Tibial nerve (tissue), 4 donors: Measurements from ENCODE around the gene CFAP46. TPM values are rescaled to one million over a fixed set of nuclear protein-coding genes. Genes with fewer than 3 reads are reported as not detected.

Experiments used
- DNase-seq, 2 donors: peaks; one replicate each; pipeline ENCODE4 v3.0.0-alpha.2; 2019; ENCODE audit warnings: low spot score in 2 of 2
- H3K27ac ChIP-seq, 4 donors: fragments of 200-600 bp; sonication (generic) in 3 of 4; one replicate each; pipeline ENCODE4 v1.5.1; 2017 to 2019; ENCODE audit warnings: mild to moderate bottlenecking in 1 of 4
- H3K27me3 ChIP-seq, 2 donors: fragments of 200-600 bp; sonication (generic) in 1 of 2; one replicate each; pipeline versions ENCODE4 v1.5.1 to v1.6.0; 2017 to 2019
- H3K36me3 ChIP-seq, 3 donors: fragments of 200-600 bp; sonication (generic); one replicate each; pipeline ENCODE4 v1.5.1; 2018 to 2019
- H3K4me1 ChIP-seq, 4 donors: fragments of 200-600 bp; sonication (generic) in 3 of 4; one replicate each; pipeline ENCODE4 v1.5.1; 2017 to 2019
- H3K4me3 ChIP-seq, 4 donors: fragments of 200-600 bp; sonication (generic) in 3 of 4; one replicate each; pipeline ENCODE4 v1.5.1; 2017 to 2019; ENCODE audit warnings: mild to moderate bottlenecking in 1 of 4, moderate library complexity in 1 of 4
- H3K9me3 ChIP-seq, 4 donors: fragments of 200-600 bp; sonication (generic) in 3 of 4; one replicate each; pipeline ENCODE4 v1.5.1; 2017 to 2019
- EP300 ChIP-seq, 2 donors: sonication (generic); formaldehyde crosslinking; IDR thresholded peaks; one replicate each; pipeline ENCODE4 v1.6.1; 2017; ENCODE audit warnings: antibody characterized with exemption in 2 of 2, mild to moderate bottlenecking in 1 of 2
- POLR2A ChIP-seq, 2 donors: fragments of 450-650 bp; IDR thresholded peaks; one replicate each; pipeline ENCODE4 v1.6.1; 2017; ENCODE audit warnings: antibody characterized with exemption in 2 of 2, mild to moderate bottlenecking in 2 of 2, moderate library complexity in 2 of 2
- WGBS, 2 donors: methylation state at CpG; one replicate each; pipeline ENCODE4 v1.1.5; 2018; 5-methylcytosine and 5-hydroxymethylcytosine counted together
- total RNA-seq, 4 donors: library from RNA; depleted of rRNA; stranded (reverse); fragments of >200 nt; gene quantifications; one replicate each; pipeline ENCODE4 v1.1.0, GENCODE V29; 2016
- TF ChIP-seq, protein P1 (sequence below), 5 experiments: fragments of 200-600 bp in 3 of 5; fragments of 450-650 bp in 2 of 5; sonication (generic) in 3 of 5; IDR thresholded peaks; one replicate each; pipeline ENCODE4 v1.5.1; 2016 to 2019; ENCODE audit warnings: antibody characterized with exemption in 5 of 5, mild to moderate bottlenecking in 3 of 5, moderate library complexity in 2 of 5

CFAP46 gene
- total RNA-seq, 4 donors from 2014 or later, result 0.90 to 1.4 TPM; not detected in 2

DNA sequence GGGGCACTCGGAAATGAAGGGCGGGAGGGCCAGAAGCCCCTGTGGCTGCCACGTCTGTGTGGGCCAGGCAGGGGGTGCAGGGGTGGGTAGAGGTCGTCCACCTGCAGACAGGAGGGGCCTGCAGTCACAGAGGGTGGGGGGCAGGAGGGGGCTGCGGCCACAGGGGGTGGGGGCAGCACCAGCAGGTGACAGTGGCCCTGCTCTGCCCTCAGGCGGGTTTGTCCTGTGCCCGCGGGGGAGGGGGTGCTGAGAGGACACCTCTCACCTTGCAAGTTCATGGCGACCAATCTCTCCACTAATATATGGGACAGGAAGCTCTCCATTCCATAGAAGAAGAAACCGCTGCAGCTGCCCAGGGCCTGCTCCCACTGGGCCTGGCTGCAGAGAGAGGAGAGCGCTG, 129.8 kb downstream of the CFAP46 start:
- no peaks in the 10 kb centered on the region for H3K36me3 ChIP-seq
- WGBS, 2 donors, result 82 to 86% methylated on average over 4 to 9 of the region's 11 CpGs
- no peaks in the 10 kb centered on the region for H3K4me1 ChIP-seq
- H3K9me3 ChIP-seq, result no peaks in the 10 kb centered on the region
- H3K27ac ChIP-seq, result no peak overlapping the region
- DNase-seq, result no peak
- TF ChIP-seq POLR2A (IDR thresholded peaks at IDR 0.05) (no peak), EP300 (IDR thresholded peaks at IDR 0.05) (no peak)
- TF ChIP-seq, protein P1, sequence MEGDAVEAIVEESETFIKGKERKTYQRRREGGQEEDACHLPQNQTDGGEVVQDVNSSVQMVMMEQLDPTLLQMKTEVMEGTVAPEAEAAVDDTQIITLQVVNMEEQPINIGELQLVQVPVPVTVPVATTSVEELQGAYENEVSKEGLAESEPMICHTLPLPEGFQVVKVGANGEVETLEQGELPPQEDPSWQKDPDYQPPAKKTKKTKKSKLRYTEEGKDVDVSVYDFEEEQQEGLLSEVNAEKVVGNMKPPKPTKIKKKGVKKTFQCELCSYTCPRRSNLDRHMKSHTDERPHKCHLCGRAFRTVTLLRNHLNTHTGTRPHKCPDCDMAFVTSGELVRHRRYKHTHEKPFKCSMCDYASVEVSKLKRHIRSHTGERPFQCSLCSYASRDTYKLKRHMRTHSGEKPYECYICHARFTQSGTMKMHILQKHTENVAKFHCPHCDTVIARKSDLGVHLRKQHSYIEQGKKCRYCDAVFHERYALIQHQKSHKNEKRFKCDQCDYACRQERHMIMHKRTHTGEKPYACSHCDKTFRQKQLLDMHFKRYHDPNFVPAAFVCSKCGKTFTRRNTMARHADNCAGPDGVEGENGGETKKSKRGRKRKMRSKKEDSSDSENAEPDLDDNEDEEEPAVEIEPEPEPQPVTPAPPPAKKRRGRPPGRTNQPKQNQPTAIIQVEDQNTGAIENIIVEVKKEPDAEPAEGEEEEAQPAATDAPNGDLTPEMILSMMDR (IDR thresholded peaks at IDR 0.05), result no peak
- H3K27me3 ChIP-seq, result peaks cover 0 to 25% of the 10 kb centered on the region in 2 donors
- H3K4me3 ChIP-seq, result no peak overlapping the region

DNA sequence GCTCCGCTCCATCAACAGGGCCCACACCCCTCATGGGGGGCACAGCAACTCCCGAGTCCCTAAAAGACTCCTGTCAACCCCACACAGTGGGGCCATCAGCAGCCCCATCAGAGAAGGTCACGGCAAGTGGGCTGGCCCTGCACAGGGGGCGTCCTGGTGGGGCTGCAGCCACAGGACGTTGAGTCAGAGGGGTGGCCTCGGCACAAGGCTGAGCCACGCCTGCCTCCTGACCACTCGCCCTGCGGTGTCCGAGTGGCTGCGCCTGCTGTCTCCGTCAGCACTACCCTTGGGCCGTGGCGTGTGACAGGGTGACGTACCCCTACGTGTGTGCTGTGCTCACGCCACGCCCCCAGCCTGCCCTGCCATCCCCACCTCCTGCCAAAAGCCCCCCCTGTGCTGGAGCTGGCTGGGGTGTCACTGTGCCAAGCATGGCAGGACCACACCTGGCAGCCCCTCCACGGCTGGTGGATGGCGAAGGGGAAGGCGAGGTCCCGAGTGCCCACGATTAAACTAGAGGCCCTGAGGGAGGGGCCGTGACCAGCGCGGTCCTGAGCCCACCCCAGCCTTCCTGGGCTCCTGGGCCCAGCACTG, 130.4 kb downstream of the CFAP46 start:
- Histone ChIP-seq H3K36me3 (no peaks in the 10 kb centered on the region), H3K9me3 (no peaks in the 10 kb centered on the region), H3K27me3 (peaks cover 0 to 21% of the 10 kb centered on the region in 2 donors), H3K4me3 (no peak overlapping the region), H3K4me1 (no peaks in the 10 kb centered on the region), H3K27ac (no peak overlapping the region)
- no peak for DNase-seq
- TF ChIP-seq, protein P1 (IDR thresholded peaks at IDR 0.05), result no peak
- TF ChIP-seq EP300 (IDR thresholded peaks at IDR 0.05) (no peak), POLR2A (IDR thresholded peaks at IDR 0.05) (no peak)
- WGBS, 2 donors, result 83 to 86% methylated on average over 17 to 26 of the region's 26 CpGs

DNA sequence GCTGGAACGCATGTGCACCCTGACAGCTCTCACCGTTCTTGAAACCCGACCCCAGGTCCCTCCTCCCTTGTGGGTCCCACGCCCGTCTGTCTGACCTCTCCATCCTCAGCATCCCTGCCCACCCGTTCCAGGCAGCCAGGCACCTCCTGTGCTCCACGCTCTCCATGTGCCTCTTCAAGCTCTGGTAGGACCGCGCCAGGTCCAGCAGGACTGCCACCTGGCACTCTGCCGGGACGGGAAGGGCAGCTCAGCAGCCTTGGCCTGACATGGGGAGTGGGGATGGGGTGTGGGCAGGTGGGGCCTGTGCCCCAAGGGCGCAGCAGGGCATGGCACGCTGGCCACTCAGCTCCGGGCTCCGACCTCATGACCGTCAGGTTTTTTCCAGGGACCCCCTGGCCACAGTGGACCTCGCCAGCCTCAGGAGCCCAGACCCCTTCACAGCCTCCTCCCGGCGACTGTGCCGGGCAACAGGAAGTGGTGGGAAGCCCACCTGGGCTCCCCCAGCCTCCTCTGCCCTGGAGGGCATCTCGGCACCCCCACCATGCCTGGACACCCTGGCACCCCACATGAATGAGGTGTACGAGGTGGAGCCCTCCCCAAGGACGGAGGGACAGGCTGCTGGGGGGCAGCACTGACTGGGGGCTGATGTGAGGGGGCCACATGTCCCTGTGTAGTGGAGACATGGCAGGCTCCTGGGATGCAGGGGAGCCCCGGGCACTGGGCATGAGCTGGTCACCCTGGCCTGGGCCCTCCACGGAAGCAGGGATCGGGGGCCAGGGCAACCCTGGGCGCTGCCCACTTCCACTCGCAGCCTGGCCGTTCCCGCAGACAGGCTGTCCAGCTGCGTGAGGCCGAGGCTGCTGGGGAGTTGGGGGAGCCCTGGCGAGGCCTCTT, 131.3 kb downstream of the CFAP46 start:
- TF ChIP-seq POLR2A (IDR thresholded peaks at IDR 0.05), result no peak
- no peak for TF ChIP-seq EP300 (IDR thresholded peaks at IDR 0.05)
- TF ChIP-seq, protein P1 (IDR thresholded peaks at IDR 0.05), result no peak
- no peaks in the 10 kb centered on the region for H3K9me3 ChIP-seq
- H3K27ac ChIP-seq, result no peak overlapping the region
- DNase-seq, result no peak
- 66% methylated on average over 32 to 33 of the region's 33 CpGs for WGBS, 2 donors
- H3K4me3 ChIP-seq, result no peak overlapping the region
- no peaks in the 10 kb centered on the region for H3K36me3 ChIP-seq
- peaks cover 0 to 14% of the 10 kb centered on the region in 2 donors for H3K27me3 ChIP-seq
- H3K4me1 ChIP-seq, result no peaks in the 10 kb centered on the region

DNA sequence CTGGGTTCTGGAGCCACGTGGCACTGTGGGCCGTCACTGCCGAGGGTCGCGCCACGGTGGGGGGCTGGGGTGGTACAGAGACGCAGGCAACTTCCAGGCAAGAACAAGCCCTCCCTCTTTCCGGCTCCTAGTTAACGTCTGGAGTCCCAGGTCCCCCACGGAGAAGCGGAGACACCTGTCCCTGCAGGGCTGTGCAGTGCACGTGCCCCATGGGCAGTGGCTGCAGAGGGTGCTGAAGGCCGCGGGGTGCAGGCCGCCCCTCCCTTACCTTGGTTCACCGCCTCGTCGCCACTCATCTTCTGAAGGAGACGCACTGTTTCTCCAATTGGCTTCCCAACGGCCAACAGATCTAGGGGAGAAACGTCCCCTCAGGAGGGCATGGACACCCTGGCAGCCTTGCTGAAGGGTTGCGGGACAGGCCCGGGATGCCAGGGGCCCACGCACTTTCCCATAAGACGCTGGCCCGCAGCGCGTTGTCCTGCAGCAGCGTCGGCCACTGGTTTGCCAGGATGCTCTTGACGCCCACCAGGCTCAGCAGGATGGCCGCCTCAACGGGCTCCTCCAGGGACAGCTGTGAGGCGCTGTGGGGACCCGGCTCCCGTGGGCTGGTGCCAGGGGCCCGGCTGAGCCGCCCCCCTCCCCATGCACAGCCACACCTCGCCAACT, 132.1 kb downstream of the CFAP46 start:
- 75 to 79% methylated on average over 31 to 39 of the region's 39 CpGs for WGBS, 2 donors
- no peak overlapping the region for H3K27ac ChIP-seq
- H3K4me1 ChIP-seq, result no peaks in the 10 kb centered on the region
- no peaks in the 10 kb centered on the region for H3K36me3 ChIP-seq
- DNase-seq, result no peak
- no peak overlapping the region for H3K4me3 ChIP-seq
- H3K9me3 ChIP-seq, result no peaks in the 10 kb centered on the region
- peaks cover 0 to 21% of the 10 kb centered on the region in 2 donors for H3K27me3 ChIP-seq
- TF ChIP-seq POLR2A (IDR thresholded peaks at IDR 0.05), result no peak
- TF ChIP-seq, protein P1 (IDR thresholded peaks at IDR 0.05), result no peak
- TF ChIP-seq EP300 (IDR thresholded peaks at IDR 0.05), result no peak
